HepG2 (cell line): ENCODE measurements around the gene PPARA. TPM values are rescaled to one million over a fixed set of nuclear protein-coding genes. Genes with fewer than 3 reads are reported as not detected.
A peak's percentile ranks its signal among the peaks of the same experiment; 100 is the strongest.

ENCODE experiments used
- ATAC-seq: fragments of 200-7000 bp; cut with Tn5 transposase; 3 replicates; pipeline ENCODE4 v1.9.1; 2020; ENCODE audit warnings: mild to moderate bottlenecking, moderate library complexity
- BruUV-seq: library from RNA; stranded (reverse); fragments of 400-500 nt; replicated peaks from 2 replicates; lab custom pipeline; 2021; lab: Mats Ljungman, UMichigan
- CTCF ChIA-PET: fragments of 300-600 bp; formaldehyde crosslinking; extraction: SDS; loops from one replicate; lab custom pipeline; 2021; ENCODE audit warnings: low total read pairs, inconsistent platforms, low intra/inter-chr PET ratio; lab: Yijun Ruan, JAX
- POLR2A ChIA-PET: fragments of 350-600 bp; sonication (Branson Sonifier 250); formaldehyde crosslinking; loops from one replicate; lab custom pipeline; 2020; ENCODE audit warnings: antibody characterized with exemption, inconsistent platforms; lab: Yijun Ruan, JAX
- DNase-seq: peaks from one replicate; pipeline ENCODE4 v3.0.0-alpha.2; 2015; ENCODE audit warnings: low spot score
- FAIRE-seq: peaks from 3 replicates; lab custom pipeline; 2011; peaks lifted over from hg19 to GRCh38; lab: Jason Lieb, UNC
- H2AFZ ChIP-seq: one replicate; pipeline ENCODE4 v1.6.1; 2011; ENCODE audit warnings: low read length, inconsistent platforms
- H3K27ac ChIP-seq: fragments of 300-600 bp; 3 replicates; pipeline ENCODE4 v1.8.0; 2011; ENCODE audit warnings: mixed run types, mild to moderate bottlenecking, mixed read lengths, low read length, inconsistent platforms; ENCODE audit not compliant: insufficient read depth; ENCODE audit errors: extremely low read length
- H3K27me3 ChIP-seq, 2 experiments: fragments of 200-600 bp in 1 of 2; 2 replicates in 1 of 2; 3 replicates in 1 of 2; pipeline versions ENCODE4 v1.6.0 to v1.8.0; 2011; ENCODE audit warnings: low read length in 2 of 2, mild to moderate bottlenecking in 2 of 2, moderate library complexity in 2 of 2, inconsistent platforms in 1 of 2; ENCODE audit not compliant: insufficient read depth in 2 of 2, control insufficient read depth in 1 of 2
- H3K36me3 ChIP-seq, 2 experiments: fragments of 200-600 bp in 1 of 2; replicated peaks in 1 of 2; 2 replicates in 1 of 2; 3 replicates in 1 of 2; pipeline versions ENCODE4 v1.5.1 to v1.8.0; 2011; ENCODE audit warnings: low read length in 2 of 2, inconsistent platforms in 1 of 2; ENCODE audit not compliant: insufficient read depth in 2 of 2, control insufficient read depth in 1 of 2
- H3K4me1 ChIP-seq: 2 replicates; pipeline ENCODE4 v1.5.1; 2012; ENCODE audit warnings: low read length, inconsistent platforms; ENCODE audit not compliant: insufficient read depth
- H3K4me2 ChIP-seq: 2 replicates; pipeline ENCODE4 v1.6.0; 2011; ENCODE audit warnings: low read depth, low read length, inconsistent platforms
- H3K4me3 ChIP-seq, 3 experiments: fragments of 200-600 bp in 1 of 3; sonication (generic), shearing (Covaris generic) in 1 of 3; replicated peaks in 1 of 3; 2 replicates each; pipeline ENCODE4 v1.5.1; 2011 to 2016; ENCODE audit warnings: low read length in 3 of 3, inconsistent platforms in 2 of 3, low read depth in 2 of 3, mild to moderate bottlenecking in 2 of 3, control low read depth in 1 of 3, mixed read lengths in 1 of 3; ENCODE audit not compliant: insufficient read depth in 1 of 3
- H3K79me2 ChIP-seq: one replicate; pipeline ENCODE4 v1.6.1; 2011; ENCODE audit warnings: low read length, inconsistent platforms; ENCODE audit not compliant: insufficient read depth
- H3K9ac ChIP-seq: 2 replicates; pipeline ENCODE4 v1.6.0; 2011; ENCODE audit warnings: mild to moderate bottlenecking, low read depth, low read length, inconsistent platforms; ENCODE audit not compliant: insufficient read depth
- H3K9me3 ChIP-seq: 2 replicates; pipeline ENCODE4 v1.5.1; 2012; ENCODE audit warnings: mild to moderate bottlenecking, low read length
- H4K20me1 ChIP-seq: 2 replicates; pipeline ENCODE4 v1.6.0; 2011; ENCODE audit warnings: inconsistent platforms, mild to moderate bottlenecking, low read length, moderate library complexity; ENCODE audit not compliant: insufficient read depth
- CBFB ChIP-seq: sonication (generic); formaldehyde crosslinking; IDR thresholded peaks from 2 replicates; pipeline ENCODE4 v1.4.0; 2020; ENCODE audit warnings: missing genetic modification reagents
- ETV6 ChIP-seq: sonication (generic); formaldehyde crosslinking; conservative IDR thresholded peaks from 2 replicates; pipeline ENCODE4 v1.4.0; 2020; ENCODE audit warnings: missing genetic modification reagents
- GLI4 ChIP-seq: sonication (generic); formaldehyde crosslinking; IDR thresholded peaks from 2 replicates; pipeline ENCODE4 v1.5.1; 2020; ENCODE audit warnings: missing genetic modification reagents, mild to moderate bottlenecking, moderate library complexity, borderline replicate concordance
- HNF1B ChIP-seq: sonication (generic); formaldehyde crosslinking; IDR thresholded peaks from 2 replicates; pipeline ENCODE4 v1.5.1; 2020; ENCODE audit warnings: mild to moderate bottlenecking, moderate library complexity, missing genetic modification reagents
- HNRNPL ChIP-seq: fragments of 200-400 bp; formaldehyde crosslinking; IDR thresholded peaks from 2 replicates; pipeline ENCODE4 v1.6.1; 2017; ENCODE audit warnings: mild to moderate bottlenecking, low read depth, low read length
- ISX ChIP-seq: sonication (generic); formaldehyde crosslinking; conservative IDR thresholded peaks from 2 replicates; pipeline ENCODE4 v1.5.0; 2020; ENCODE audit warnings: missing genetic modification reagents
- MAX ChIP-seq: IDR thresholded peaks from 2 replicates; pipeline ENCODE4 v1.6.1; 2012; ENCODE audit warnings: inconsistent platforms
- ONECUT2 ChIP-seq: sonication (generic); formaldehyde crosslinking; IDR thresholded peaks from 2 replicates; pipeline ENCODE4 v1.4.0; 2020; ENCODE audit warnings: missing genetic modification reagents
- SMARCE1 ChIP-seq: fragments of 450-650 bp; IDR thresholded peaks from 2 replicates; pipeline ENCODE4 v1.6.1; 2017; ENCODE audit warnings: borderline replicate concordance
- SRF ChIP-seq: IDR thresholded peaks from 2 replicates; pipeline ENCODE4 v1.6.1; 2011; ENCODE audit warnings: mild to moderate bottlenecking, low read depth, low read length, moderate library complexity
- ZNF281 ChIP-seq: sonication (generic); formaldehyde crosslinking; IDR thresholded peaks from 2 replicates; pipeline ENCODE4 v1.4.0; 2020; ENCODE audit warnings: missing genetic modification reagents, borderline replicate concordance
- ZNF34 ChIP-seq: sonication (generic); formaldehyde crosslinking; IDR thresholded peaks from 2 replicates; pipeline ENCODE4 v1.4.0; 2020; ENCODE audit warnings: mild to moderate bottlenecking, missing genetic modification reagents, borderline replicate concordance
- ZNF430 ChIP-seq: sonication (generic); formaldehyde crosslinking; IDR thresholded peaks from 2 replicates; pipeline ENCODE4 v1.9.0; 2021; ENCODE audit warnings: mild to moderate bottlenecking, missing genetic modification reagents
- ZNF674 ChIP-seq: sonication (generic); formaldehyde crosslinking; IDR thresholded peaks from 2 replicates; pipeline ENCODE4 v1.5.0; 2020; ENCODE audit warnings: low read depth, mild to moderate bottlenecking, missing genetic modification reagents
- ZNF704 ChIP-seq: sonication (generic); formaldehyde crosslinking; IDR thresholded peaks from 2 replicates; pipeline ENCODE4 v1.8.1; 2023; ENCODE audit warnings: mild to moderate bottlenecking, inconsistent platforms, moderate library complexity, missing genetic modification reagents, borderline replicate concordance
- WGBS: methylation state at CpG from one replicate; pipeline ENCODE4 v1.1.6; 2017; ENCODE audit warnings: low lambda C conversion rate; 5-methylcytosine and 5-hydroxymethylcytosine counted together
- in situ Hi-C: cut with HindIII; loops from 2 replicates; pipeline ENCODE4 v1.10.0; 2017; ENCODE audit warnings: low pct_unique_long_range_greater_than_20kb; ENCODE audit not compliant: extremely low pct_ligation_motif_present
- intact Hi-C: fragments of 100-400 bp; cut with micrococcal nuclease; formaldehyde crosslinking; loops from one replicate; pipeline ENCODE4 v1.10.0; 2022; ENCODE audit not compliant: unreplicated experiment
- polyA plus RNA-seq, 8 experiments: library from polyadenylated mRNA; depleted of rRNA in 3 of 8; stranded (reverse) in 7 of 8; unstranded in 1 of 8; fragments of >200 nt; fragmentation: Illumina TruSeq in 4 of 8; extraction: Trizol in 4 of 8; gene quantifications; 2 replicates each; pipeline versions ENCODE4 v1.2.1 to v1.2.3, GENCODE V29; 2011 to 2016; ENCODE audit warnings: low read depth in 4 of 8, missing spikeins in 1 of 8, mixed read lengths in 1 of 8; ENCODE audit not compliant: insufficient read depth in 1 of 8
- total RNA-seq, 5 experiments: library from RNA; depleted of rRNA; stranded (reverse); fragments of >200 nt; fragmentation: Illumina TruSeq; extraction: Trizol; gene quantifications; 2 replicates each; pipeline ENCODE4 v1.2.3, GENCODE V29; 2016; ENCODE audit warnings: low read depth in 1 of 5
- TF ChIP-seq, protein P1 (sequence below): sonication (generic); formaldehyde crosslinking; conservative IDR thresholded peaks from 2 replicates; pipeline ENCODE4 v1.4.0; 2020; ENCODE audit warnings: missing genetic modification reagents

PPARA gene
- total and polyA plus RNA-seq, 2 of the 13 experiments (the other 11 are each of a cell fraction or from before 2014, with no cell fraction given) = 18.2 to 24.7 TPM

DNA sequence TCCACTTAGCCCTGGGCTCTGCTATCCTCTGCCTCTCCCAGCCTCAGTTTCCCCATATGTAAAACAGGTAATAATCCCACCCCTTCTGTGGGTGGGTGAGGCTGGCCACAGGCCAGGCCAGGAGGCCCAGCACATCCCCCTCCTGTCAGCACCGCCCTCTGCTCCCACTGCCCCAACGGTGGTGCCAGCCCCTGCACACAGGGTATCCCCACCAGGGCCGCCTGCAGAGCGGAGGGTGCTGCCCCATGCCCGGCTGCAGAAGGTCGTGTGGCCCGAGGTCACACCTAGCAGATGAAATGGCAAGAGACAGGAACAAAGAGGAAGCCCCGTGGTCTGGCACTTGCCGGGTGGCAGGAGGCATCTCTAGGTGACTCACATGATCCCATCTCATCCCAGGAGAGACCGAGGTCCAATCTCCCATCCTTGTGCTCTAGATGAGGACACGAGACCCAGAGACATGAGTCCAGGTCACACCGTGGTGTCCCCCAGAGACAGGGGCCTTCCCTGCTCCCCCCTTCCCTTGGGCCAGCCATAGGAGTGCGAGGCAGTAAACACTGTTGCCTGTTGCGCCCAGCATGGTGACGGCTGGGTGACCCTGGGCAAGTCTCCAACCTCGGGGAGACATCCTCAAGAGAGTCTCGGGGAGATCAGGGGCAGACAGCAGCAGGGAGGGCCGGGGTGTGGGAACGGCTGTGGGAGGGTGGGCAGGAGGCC, 27.2 kb upstream of the PPARA start:
- ATAC-seq (no peak; the same call in 2 of the 3 replicates), FAIRE-seq (no peak), DNase-seq (no peak)
- Histone ChIP-seq H3K27me3 (peaks cover 12 to 54% of the 10 kb centered on the region in 2 experiments; a peak in 4 of 5 replicates), H3K79me2 (no peaks in the 10 kb centered on the region), H3K36me3 (no peaks in the 10 kb centered on the region), H3K4me2 (peak overlapping the region; percentile 43), H3K9me3 (no peaks in the 10 kb centered on the region), H3K9ac (no peak overlapping the region), H3K4me3 (peak overlapping the region in 1 of 3 experiments; percentile 41; a peak in 1 of 6 replicates), H3K27ac (no peak overlapping the region), H4K20me1 (no peaks in the 10 kb centered on the region), H3K4me1 (peaks cover 52% of the 10 kb centered on the region), H2AFZ (no peak overlapping the region)
- in situ Hi-C loops = loop anchor here (5.0 to 25.0 kb wide), 2 partner anchors 189 to 486 kb away; no protein-coding TSS in a partner anchor
- no TSS peak for BruUV-seq
- intact Hi-C loops = loop anchor here (1.0 kb wide), 1 partner anchor 191 kb away; no protein-coding TSS in a partner anchor
- ChIA-PET POLR2A (interaction anchor here (0.6 kb wide), 1 partner anchor 814 kb away, joined by 3 read pairs; no protein-coding TSS in a partner anchor), CTCF (interaction anchor here (3.2 kb wide), 1 partner anchor 191 kb away, joined by 37 read pairs; no protein-coding TSS in a partner anchor)
- WGBS = 11% methylated on average over 8 of the region's 19 CpGs
- no peak for TF ChIP-seq ZNF281 (CRISPR knock-in tag)
- TF ChIP-seq ZNF704 (CRISPR knock-in tag) = no peak
- no peak for TF ChIP-seq HNF1B (CRISPR knock-in tag)
- no peak for TF ChIP-seq ZNF430 (CRISPR knock-in tag)
- TF ChIP-seq ZNF34 = no peak
- TF ChIP-seq ONECUT2 (CRISPR knock-in tag) = no peak
- TF ChIP-seq SMARCE1 = no peak
- TF ChIP-seq MAX = no peak
- TF ChIP-seq ZNF674 (CRISPR knock-in tag) = no peak
- no peak for TF ChIP-seq SRF
- TF ChIP-seq, protein P1, sequence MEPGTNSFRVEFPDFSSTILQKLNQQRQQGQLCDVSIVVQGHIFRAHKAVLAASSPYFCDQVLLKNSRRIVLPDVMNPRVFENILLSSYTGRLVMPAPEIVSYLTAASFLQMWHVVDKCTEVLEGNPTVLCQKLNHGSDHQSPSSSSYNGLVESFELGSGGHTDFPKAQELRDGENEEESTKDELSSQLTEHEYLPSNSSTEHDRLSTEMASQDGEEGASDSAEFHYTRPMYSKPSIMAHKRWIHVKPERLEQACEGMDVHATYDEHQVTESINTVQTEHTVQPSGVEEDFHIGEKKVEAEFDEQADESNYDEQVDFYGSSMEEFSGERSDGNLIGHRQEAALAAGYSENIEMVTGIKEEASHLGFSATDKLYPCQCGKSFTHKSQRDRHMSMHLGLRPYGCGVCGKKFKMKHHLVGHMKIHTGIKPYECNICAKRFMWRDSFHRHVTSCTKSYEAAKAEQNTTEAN (CRISPR knock-in tag) = no peak
- TF ChIP-seq GLI4 (CRISPR knock-in tag) = 0 out of 2 replicates have a peak, but pooled peaks have one; percentile 0
- TF ChIP-seq ISX = no peak
- 0 out of 2 replicates have a peak, but pooled peaks have one; percentile 12 for TF ChIP-seq HNRNPL
- no peak for TF ChIP-seq ETV6 (CRISPR knock-in tag)
- TF ChIP-seq CBFB (CRISPR knock-in tag) = no peak
